ENCODE measurements around the gene SP6.

The SP6 gene

GRCh38 chr17:47879776-47880454 lies 29.0 kb upstream of the SP6 start:
- no peak for DNase-seq (ENCODE audit: low read depth in 2 of 2)

GRCh38 chr17:47879028-47879585 lies 28.1 kb upstream of the SP6 start:
- DNase-seq (ENCODE audit: low read depth in 2 of 2): no peak

- DNase-seq (ENCODE audit: low read depth in 2 of 2): no peak
Observed at GRCh38 chr17:47878203-47879027, 27.5 kb upstream of the SP6 start.

- no peak for DNase-seq (ENCODE audit: low read depth in 2 of 2)
Observed at GRCh38 chr17:47877368-47878034, 26.5 kb upstream of the SP6 start.

- no peak for DNase-seq (ENCODE audit: low read depth in 2 of 2)
Observed at GRCh38 chr17:47875011-47875985, 24.3 kb upstream of the SP6 start.

GRCh38 chr17:47873200-47874090 lies 22.5 kb upstream of the SP6 start:
- no peak for DNase-seq (ENCODE audit: low read depth in 2 of 2)

- DNase-seq (ENCODE audit: low read depth in 2 of 2): no peak
Observed at GRCh38 chr17:47872651-47873161, 21.7 kb upstream of the SP6 start.

- DNase-seq (ENCODE audit: low read depth in 2 of 2): no peak
Observed at GRCh38 chr17:47872019-47872650, 21.2 kb upstream of the SP6 start.

- DNase-seq (ENCODE audit: low read depth in 2 of 2): no peak
Observed at GRCh38 chr17:47871048-47871447, 20.1 kb upstream of the SP6 start.

GRCh38 chr17:47870056-47870455 lies 19.1 kb upstream of the SP6 start:
- no peak for DNase-seq (ENCODE audit: low read depth in 2 of 2)

- no peak for DNase-seq (ENCODE audit: low read depth in 2 of 2)
Observed at GRCh38 chr17:47869114-47869513, 18.2 kb upstream of the SP6 start.

- DNase-seq (ENCODE audit: low read depth in 2 of 2): no peak
Observed at GRCh38 chr17:47867813-47868533, 17.0 kb upstream of the SP6 start.

GRCh38 chr17:47866941-47867340 lies 16.0 kb upstream of the SP6 start:
- DNase-seq (ENCODE audit: low read depth in 2 of 2): no peak

GRCh38 chr17:47864791-47865216 lies 13.8 kb upstream of the SP6 start:
- no peak for DNase-seq (ENCODE audit: low read depth in 2 of 2)

GRCh38 chr17:47862621-47863440 lies 11.9 kb upstream of the SP6 start:
- no peak for DNase-seq (ENCODE audit: low read depth in 2 of 2)

- DNase-seq (ENCODE audit: low read depth in 2 of 2): no peak
Observed at GRCh38 chr17:47860386-47860785, 9.4 kb upstream of the SP6 start.

GRCh38 chr17:47857551-47858455 lies 6.8 kb upstream of the SP6 start:
- no peak for DNase-seq (ENCODE audit: low read depth in 2 of 2)

All from stimulated activated CD4-positive, alpha-beta T cell treated with anti-CD3 and anti-CD28 coated beads, Interleukin-1b, Interleukin-23, amount 100 ng/mL, for 1 hour (primary cell).